H1 (cell line): ENCODE measurements around the gene PITPNC1.

ENCODE experiments used
- CHD2 ChIP-seq: IDR thresholded peaks from 2 replicates; pipeline ENCODE4 v1.6.1; 2012; ENCODE audit warnings: low read length, improper control_type of control experiment
- EZH2 ChIP-seq: fragments of 200-600 bp; sonication (generic); IDR thresholded peaks from 2 replicates; pipeline ENCODE4 v1.7.1; 2012; ENCODE audit warnings: low read depth, mild to moderate bottlenecking, moderate library complexity, low read length, inconsistent platforms; ENCODE audit not compliant: severe bottlenecking
- JUND ChIP-seq: IDR thresholded peaks from 2 replicates; pipeline ENCODE4 v1.6.1; 2011; ENCODE audit warnings: mild to moderate bottlenecking, improper control_type of control experiment, low read length
- MAX ChIP-seq: IDR thresholded peaks from 2 replicates; pipeline ENCODE4 v1.6.1; 2012; ENCODE audit warnings: inconsistent platforms
- POLR2A ChIP-seq, 2 experiments: IDR thresholded peaks; 1 replicate in 1 of 2; 2 replicates in 1 of 2; pipeline ENCODE4 v1.6.1; 2011; ENCODE audit warnings: low read depth in 2 of 2, low read length in 2 of 2, mild to moderate bottlenecking in 2 of 2; ENCODE audit errors: control extremely low read depth in 1 of 2
- POLR2AphosphoS5 ChIP-seq: IDR thresholded peaks from 2 replicates; pipeline ENCODE4 v1.6.1; 2011; ENCODE audit warnings: low read depth, low read length
- POU5F1 ChIP-seq: IDR thresholded peaks from 2 replicates; pipeline ENCODE4 v1.6.1; 2011; ENCODE audit warnings: low read depth, mild to moderate bottlenecking, low read length, moderate library complexity
- SIN3A ChIP-seq, 2 experiments: IDR thresholded peaks in 1 of 2; conservative IDR thresholded peaks in 1 of 2; 2 replicates each; pipeline ENCODE4 v1.6.1; 2011 to 2012; ENCODE audit warnings: low read length in 2 of 2, improper control_type of control experiment in 1 of 2, low read depth in 1 of 2, mild to moderate bottlenecking in 1 of 2
- SUZ12 ChIP-seq: fragments of 200-600 bp; sonication (generic); IDR thresholded peaks from 2 replicates; pipeline ENCODE4 v1.6.1; 2012; ENCODE audit warnings: mild to moderate bottlenecking, inconsistent platforms, low read length, moderate library complexity, mixed read lengths
- ZNF274 ChIP-seq: IDR thresholded peaks from 2 replicates; pipeline ENCODE4 v1.7.0; 2012; ENCODE audit warnings: low read length, borderline replicate concordance; ENCODE audit errors: extremely low read depth
- TF ChIP-seq, protein P1 (sequence below), 3 experiments: IDR thresholded peaks; 1 replicate in 2 of 3; 2 replicates in 1 of 3; pipeline versions ENCODE4 v1.5.1 to v1.6.1; 2011; ENCODE audit warnings: low read length in 3 of 3, mild to moderate bottlenecking in 3 of 3, inconsistent platforms in 2 of 3, low read depth in 1 of 3, moderate library complexity in 1 of 3; ENCODE audit not compliant: insufficient read depth in 1 of 3; ENCODE audit errors: control extremely low read depth in 1 of 3
- TF ChIP-seq, protein P2 (sequence below): IDR thresholded peaks from 2 replicates; pipeline ENCODE4 v1.6.1; 2012; ENCODE audit warnings: inconsistent platforms

DNA sequence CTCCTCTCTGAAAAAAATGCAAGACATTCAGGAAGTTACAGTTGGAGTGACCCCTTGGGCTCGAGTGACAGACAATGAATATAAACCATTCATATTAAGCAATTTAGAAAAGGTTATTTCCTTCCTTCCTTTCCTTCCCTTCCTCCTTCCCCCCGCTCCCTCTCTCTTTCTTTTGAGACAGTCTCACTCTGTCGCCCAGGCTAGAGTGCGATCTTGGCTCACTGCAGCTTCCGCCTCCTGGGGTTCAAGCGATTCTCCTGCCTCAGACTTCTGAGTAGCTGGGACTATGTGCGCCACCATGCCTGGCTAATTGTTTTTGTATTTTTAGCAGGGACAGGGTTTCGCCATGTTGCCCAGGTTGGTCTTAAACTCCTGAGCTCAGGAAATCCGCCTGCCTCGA, 23.9 kb upstream of the PITPNC1 start:
- TF ChIP-seq POLR2A (IDR thresholded peaks at IDR 0.05; ENCODE audit: control extremely low read depth in 1 of 2, low read depth in 2 of 2, low read length in 2 of 2) (no peak), POLR2AphosphoS5 (no peak), POU5F1 (no peak), CHD2 (no peak), JUND (no peak), SUZ12 (no peak), MAX (no peak), EZH2 (no peak), ZNF274 (no peak), SIN3A (conservative IDR thresholded peaks at IDR 0.05 in 1 of 2, IDR thresholded peaks at IDR 0.05 in 1 of 2; ENCODE audit: low read depth in 1 of 2, low read length in 2 of 2) (no peak)
- TF ChIP-seq, protein P1, sequence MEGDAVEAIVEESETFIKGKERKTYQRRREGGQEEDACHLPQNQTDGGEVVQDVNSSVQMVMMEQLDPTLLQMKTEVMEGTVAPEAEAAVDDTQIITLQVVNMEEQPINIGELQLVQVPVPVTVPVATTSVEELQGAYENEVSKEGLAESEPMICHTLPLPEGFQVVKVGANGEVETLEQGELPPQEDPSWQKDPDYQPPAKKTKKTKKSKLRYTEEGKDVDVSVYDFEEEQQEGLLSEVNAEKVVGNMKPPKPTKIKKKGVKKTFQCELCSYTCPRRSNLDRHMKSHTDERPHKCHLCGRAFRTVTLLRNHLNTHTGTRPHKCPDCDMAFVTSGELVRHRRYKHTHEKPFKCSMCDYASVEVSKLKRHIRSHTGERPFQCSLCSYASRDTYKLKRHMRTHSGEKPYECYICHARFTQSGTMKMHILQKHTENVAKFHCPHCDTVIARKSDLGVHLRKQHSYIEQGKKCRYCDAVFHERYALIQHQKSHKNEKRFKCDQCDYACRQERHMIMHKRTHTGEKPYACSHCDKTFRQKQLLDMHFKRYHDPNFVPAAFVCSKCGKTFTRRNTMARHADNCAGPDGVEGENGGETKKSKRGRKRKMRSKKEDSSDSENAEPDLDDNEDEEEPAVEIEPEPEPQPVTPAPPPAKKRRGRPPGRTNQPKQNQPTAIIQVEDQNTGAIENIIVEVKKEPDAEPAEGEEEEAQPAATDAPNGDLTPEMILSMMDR (IDR thresholded peaks at IDR 0.05; ENCODE audit: control extremely low read depth in 1 of 3, insufficient read depth in 1 of 3, low read depth in 1 of 3, low read length in 3 of 3) = no peak
- TF ChIP-seq, protein P2, sequence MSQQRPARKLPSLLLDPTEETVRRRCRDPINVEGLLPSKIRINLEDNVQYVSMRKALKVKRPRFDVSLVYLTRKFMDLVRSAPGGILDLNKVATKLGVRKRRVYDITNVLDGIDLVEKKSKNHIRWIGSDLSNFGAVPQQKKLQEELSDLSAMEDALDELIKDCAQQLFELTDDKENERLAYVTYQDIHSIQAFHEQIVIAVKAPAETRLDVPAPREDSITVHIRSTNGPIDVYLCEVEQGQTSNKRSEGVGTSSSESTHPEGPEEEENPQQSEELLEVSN = no peak
